ENCODE data around the gene RFX2.
"Not testable (repeated sequence)": the region's sequence is repeated elsewhere in the genome, so short reads cannot be mapped to it uniquely, and the experiment has no call there.

Gene RFX2

DNA sequence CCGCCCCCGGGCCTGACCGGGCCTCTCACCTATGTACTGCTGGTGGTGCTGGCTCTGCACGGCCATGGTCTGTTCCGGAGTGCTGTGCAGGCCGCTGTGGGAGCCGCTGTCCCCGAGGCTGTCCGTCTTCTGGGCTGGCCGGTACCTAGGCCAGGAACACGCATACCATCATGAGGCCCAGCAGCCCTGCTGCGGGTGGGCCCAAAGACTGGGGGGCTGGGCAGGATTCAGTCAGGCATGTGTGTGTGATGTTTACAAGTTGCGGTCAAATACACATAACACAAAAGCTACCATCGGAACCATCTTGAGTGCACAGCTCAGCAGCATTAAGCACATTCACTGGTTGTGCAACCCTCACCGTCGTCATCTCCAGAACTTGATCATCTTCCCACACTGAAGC is 100.2 kb downstream of the RFX2 start:
- peaks cover 13 to 81% (median 63%) of the 10 kb centered on the region in 3 donors for H3K36me3 ChIP-seq
- no peak overlapping the region for H3K4me3 ChIP-seq
- DNase-seq = no peak
- intact Hi-C loops (cut with DNase I; ENCODE audit: low total_unique reads) = no loop called here
- no peaks in the 10 kb centered on the region for H3K9me3 ChIP-seq
- H3K27me3 ChIP-seq = no peaks in the 10 kb centered on the region
- TF ChIP-seq, protein P1, sequence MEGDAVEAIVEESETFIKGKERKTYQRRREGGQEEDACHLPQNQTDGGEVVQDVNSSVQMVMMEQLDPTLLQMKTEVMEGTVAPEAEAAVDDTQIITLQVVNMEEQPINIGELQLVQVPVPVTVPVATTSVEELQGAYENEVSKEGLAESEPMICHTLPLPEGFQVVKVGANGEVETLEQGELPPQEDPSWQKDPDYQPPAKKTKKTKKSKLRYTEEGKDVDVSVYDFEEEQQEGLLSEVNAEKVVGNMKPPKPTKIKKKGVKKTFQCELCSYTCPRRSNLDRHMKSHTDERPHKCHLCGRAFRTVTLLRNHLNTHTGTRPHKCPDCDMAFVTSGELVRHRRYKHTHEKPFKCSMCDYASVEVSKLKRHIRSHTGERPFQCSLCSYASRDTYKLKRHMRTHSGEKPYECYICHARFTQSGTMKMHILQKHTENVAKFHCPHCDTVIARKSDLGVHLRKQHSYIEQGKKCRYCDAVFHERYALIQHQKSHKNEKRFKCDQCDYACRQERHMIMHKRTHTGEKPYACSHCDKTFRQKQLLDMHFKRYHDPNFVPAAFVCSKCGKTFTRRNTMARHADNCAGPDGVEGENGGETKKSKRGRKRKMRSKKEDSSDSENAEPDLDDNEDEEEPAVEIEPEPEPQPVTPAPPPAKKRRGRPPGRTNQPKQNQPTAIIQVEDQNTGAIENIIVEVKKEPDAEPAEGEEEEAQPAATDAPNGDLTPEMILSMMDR (IDR thresholded peaks at IDR 0.05) = no peak
- no peaks in the 10 kb centered on the region for H3K4me1 ChIP-seq
- H3K27ac ChIP-seq = no peak overlapping the region

DNA sequence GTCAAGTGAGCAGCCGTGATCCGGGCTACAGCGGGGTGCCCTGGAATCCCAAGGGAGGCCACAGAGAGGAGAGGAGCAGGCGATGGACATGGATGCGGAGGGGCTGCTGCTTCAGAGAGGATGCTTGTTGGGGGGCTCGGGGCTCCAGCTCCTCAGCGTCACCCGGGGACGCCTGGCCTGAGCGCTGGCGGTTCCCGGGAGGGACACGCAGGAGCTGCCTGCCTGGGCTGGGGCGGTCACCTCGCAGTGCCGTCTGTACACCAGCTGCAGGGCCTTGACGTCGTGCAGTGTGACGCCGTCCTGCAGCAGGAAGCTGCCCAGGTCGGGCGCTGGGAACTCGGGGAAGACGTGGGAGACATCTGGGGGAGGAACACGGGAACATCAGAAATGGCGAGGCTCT is 102.4 kb downstream of the RFX2 start:
- no peaks in the 10 kb centered on the region for H3K9me3 ChIP-seq
- intact Hi-C loops (cut with DNase I; ENCODE audit: low total_unique reads) = no loop called here
- TF ChIP-seq, protein P1 (IDR thresholded peaks at IDR 0.05) = no peak
- peaks cover 20 to 85% (median 70%) of the 10 kb centered on the region in 3 donors for H3K36me3 ChIP-seq
- H3K27ac ChIP-seq = no peak overlapping the region
- no peak overlapping the region for H3K4me3 ChIP-seq
- H3K4me1 ChIP-seq = no peaks in the 10 kb centered on the region
- no peak for DNase-seq
- no peaks in the 10 kb centered on the region for H3K27me3 ChIP-seq

DNA sequence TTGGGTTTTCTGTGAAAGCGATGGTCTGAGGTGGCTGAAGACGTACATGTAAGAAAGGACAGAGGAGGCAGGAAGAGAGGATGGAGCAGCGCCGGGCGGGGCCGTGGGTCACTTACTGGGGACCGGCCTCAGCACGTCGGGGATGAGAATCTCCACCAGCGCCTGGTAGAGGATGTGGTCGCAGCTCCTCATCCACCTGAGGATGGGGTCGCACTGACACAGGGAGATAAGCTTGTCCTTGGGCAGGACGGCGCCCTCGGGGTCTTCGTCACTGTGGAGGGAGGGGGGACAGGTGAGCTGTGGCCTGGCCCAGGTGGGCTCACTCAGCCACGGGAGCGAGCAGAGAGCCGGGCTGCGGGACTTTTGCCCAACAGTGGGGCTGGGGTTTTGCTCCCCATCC is 103.4 kb downstream of the RFX2 start:
- TF ChIP-seq, protein P1 (IDR thresholded peaks at IDR 0.05) = no peak
- no peaks in the 10 kb centered on the region for H3K9me3 ChIP-seq
- H3K27ac ChIP-seq = no peak overlapping the region
- no peak overlapping the region for H3K4me3 ChIP-seq
- no peak for DNase-seq
- intact Hi-C loops (cut with DNase I; ENCODE audit: low total_unique reads) = no loop called here
- no peaks in the 10 kb centered on the region for H3K4me1 ChIP-seq
- H3K36me3 ChIP-seq = peaks cover 28 to 87% (median 71%) of the 10 kb centered on the region in 3 donors
- H3K27me3 ChIP-seq = no peaks in the 10 kb centered on the region

DNA sequence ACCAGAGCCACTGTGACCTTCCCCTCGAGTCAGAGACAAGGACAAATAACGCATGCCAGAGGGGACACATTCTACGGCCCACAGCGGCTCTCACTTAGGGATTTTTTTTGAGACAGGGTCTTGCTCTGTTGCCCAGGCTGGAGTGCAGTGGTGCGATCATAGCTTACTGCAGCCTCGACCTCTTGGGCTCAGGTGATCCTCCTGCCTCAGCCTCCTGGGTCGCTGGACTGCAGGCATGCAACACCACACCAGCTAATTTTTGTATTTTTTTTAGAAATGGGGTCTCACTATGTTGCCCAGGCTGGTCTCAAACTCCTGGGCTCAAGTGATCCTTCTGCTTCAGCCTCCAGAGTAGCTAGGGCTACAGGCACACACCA is 104.2 kb downstream of the RFX2 start:
- DNase-seq; H3K9me3 ChIP-seq; intact Hi-C loops (cut with DNase I; ENCODE audit: low total_unique reads); H3K27me3 ChIP-seq; H3K27ac ChIP-seq; H3K4me1 ChIP-seq; H3K4me3 ChIP-seq: not testable (repeated sequence)
- H3K36me3 ChIP-seq = peaks cover 33 to 87% (median 72%) of the 10 kb centered on the region in 3 donors

DNA sequence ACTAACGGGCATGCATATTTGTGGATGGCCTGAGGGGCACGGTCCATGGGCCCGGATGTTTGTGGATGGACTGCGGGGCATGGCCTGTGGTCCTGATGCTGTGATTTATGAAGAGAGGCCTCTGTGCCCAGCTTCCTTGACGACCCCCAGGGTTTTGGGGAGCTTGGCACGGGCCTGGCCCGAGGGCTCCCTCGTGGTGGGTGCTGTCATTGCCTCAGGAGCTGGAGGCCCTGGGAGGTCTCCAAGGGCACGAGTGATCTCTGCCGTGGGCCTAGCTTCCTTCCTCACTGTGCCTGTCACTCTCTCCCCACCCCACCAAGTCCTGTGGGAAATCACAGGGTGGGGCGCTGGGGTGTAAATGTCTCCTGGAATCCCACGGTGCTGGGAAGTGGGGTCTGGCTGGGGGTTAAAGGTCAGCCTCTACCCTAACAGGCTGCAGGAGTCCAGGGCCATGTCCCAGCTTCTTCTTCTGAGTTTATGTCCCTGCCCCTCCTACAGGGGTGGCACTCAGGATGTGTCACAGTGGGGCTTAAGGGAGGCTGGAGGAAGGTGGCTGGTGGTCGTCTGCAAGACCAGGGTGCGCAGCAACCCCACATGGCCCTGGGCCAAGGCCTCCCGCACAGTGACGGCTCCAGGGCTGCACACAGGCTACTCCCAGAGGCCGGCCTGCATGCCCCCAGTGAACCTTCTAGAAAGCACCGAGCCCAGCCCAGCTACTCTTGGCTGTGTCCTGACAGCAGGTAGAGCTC is 104.8 kb downstream of the RFX2 start:
- Histone ChIP-seq H3K27me3 (no peaks in the 10 kb centered on the region), H3K4me3 (no peak overlapping the region), H3K36me3 (peaks cover 38 to 88% (median 77%) of the 10 kb centered on the region in 3 donors), H3K4me1 (no peaks in the 10 kb centered on the region), H3K27ac (no peak overlapping the region), H3K9me3 (no peaks in the 10 kb centered on the region)
- DNase-seq = no peak
- TF ChIP-seq, protein P1 (IDR thresholded peaks at IDR 0.05) = no peak
- intact Hi-C loops (cut with DNase I; ENCODE audit: low total_unique reads) = no loop called here

DNA sequence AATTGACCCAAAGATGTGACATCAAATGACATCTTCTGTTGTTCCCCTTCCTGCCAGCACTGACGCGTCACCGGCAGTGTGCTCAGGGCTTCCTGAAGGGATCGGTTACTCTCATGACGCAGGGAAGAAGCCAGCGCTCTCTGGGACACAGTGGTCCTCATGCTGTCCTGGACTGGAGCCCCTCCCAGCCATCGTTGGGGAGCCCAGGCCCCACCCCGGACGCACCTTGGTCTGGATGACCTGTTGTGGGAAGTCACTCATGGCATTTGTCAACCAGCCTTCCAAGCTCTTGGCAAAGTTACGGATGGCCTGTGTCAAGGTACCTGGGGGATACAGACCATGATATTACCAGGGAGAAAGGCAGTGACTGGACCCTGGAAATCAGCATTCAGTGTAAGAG is 106.3 kb downstream of the RFX2 start:
- no peaks in the 10 kb centered on the region for H3K4me1 ChIP-seq
- TF ChIP-seq, protein P1 (IDR thresholded peaks at IDR 0.05) = no peak
- peaks cover 52 to 90% (median 80%) of the 10 kb centered on the region in 3 donors for H3K36me3 ChIP-seq
- no peaks in the 10 kb centered on the region for H3K9me3 ChIP-seq
- intact Hi-C loops (cut with DNase I; ENCODE audit: low total_unique reads) = no loop called here
- no peaks in the 10 kb centered on the region for H3K27me3 ChIP-seq
- H3K4me3 ChIP-seq = no peak overlapping the region
- no peak for DNase-seq
- no peak overlapping the region for H3K27ac ChIP-seq

All from tibial artery (tissue), 4 donors.